Esophagus squamous epithelium (tissue), 4 donors: ENCODE results near the gene C10orf120.

Experiments used
- CTCF ChIP-seq, 6 experiments: fragments of 450-650 bp in 4 of 6; fragments of 200-600 bp in 2 of 6; sonication (generic) in 2 of 6; IDR thresholded peaks; one replicate each; pipeline ENCODE4 v1.5.1; 2016 to 2019; ENCODE audit warnings: antibody characterized with exemption in 6 of 6, mild to moderate bottlenecking in 4 of 6, moderate library complexity in 4 of 6
- POLR2A ChIP-seq, 4 donors: fragments of 450-650 bp; IDR thresholded peaks; one replicate each; pipeline ENCODE4 v1.6.1; 2017; ENCODE audit warnings: antibody characterized with exemption in 4 of 4, mild to moderate bottlenecking in 4 of 4, moderate library complexity in 3 of 4

- no peak for TF ChIP-seq POLR2A (IDR thresholded peaks at IDR 0.05)
- no peak for TF ChIP-seq CTCF (IDR thresholded peaks at IDR 0.05)
Observed at GRCh38 chr10:122655524-122656307, 43.9 kb downstream of the C10orf120 start.
